AG09309 (cell line): Measurements from ENCODE around the gene L3MBTL4.
"Not testable (repeated sequence)": the region's sequence is repeated elsewhere in the genome, so short reads cannot be mapped to it uniquely, and the experiment has no call there.

ENCODE experiments used
- DNase-seq: peaks from one replicate; pipeline ENCODE4 v3.0.0-alpha.2; 2010; ENCODE audit warnings: low read depth
- H3K4me3 ChIP-seq: 2 replicates; pipeline ENCODE4 v1.5.1; 2011; ENCODE audit warnings: mild to moderate bottlenecking, low read depth, low read length, moderate library complexity; ENCODE audit not compliant: control insufficient read depth
- TF ChIP-seq, protein P1 (sequence below): IDR thresholded peaks from 2 replicates; pipeline ENCODE4 v1.5.1; 2011; ENCODE audit warnings: mild to moderate bottlenecking, low read depth, low read length, inconsistent platforms; ENCODE audit not compliant: insufficient read depth, control insufficient read depth; ENCODE audit errors: missing control alignments

L3MBTL4 gene

DNA sequence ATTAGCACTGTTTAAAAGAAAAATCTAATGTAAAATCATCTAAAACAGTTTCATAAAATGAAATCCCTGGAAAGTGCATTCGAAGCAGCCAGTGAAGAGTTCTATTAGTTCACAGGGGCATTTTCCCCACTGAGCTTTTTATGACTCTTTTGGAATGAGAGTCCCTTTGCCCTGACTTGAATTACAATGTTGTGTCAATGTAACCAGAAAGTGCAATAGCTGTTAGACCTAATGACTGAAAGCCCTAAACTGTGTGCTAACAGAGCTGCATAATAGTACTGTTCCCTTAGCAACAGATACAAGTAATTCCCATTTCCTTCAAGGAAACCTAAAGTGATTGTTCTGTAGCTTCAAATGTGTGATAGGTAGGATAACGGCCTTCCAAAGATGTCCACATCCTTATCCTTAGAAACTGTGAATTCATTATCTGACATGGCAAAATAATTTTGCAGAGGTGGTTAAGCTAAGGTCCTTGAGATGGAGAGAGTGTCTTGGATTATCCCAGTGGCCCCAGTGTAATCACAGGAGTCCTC is 134.4 kb downstream of the L3MBTL4 start:
- TF ChIP-seq, protein P1, sequence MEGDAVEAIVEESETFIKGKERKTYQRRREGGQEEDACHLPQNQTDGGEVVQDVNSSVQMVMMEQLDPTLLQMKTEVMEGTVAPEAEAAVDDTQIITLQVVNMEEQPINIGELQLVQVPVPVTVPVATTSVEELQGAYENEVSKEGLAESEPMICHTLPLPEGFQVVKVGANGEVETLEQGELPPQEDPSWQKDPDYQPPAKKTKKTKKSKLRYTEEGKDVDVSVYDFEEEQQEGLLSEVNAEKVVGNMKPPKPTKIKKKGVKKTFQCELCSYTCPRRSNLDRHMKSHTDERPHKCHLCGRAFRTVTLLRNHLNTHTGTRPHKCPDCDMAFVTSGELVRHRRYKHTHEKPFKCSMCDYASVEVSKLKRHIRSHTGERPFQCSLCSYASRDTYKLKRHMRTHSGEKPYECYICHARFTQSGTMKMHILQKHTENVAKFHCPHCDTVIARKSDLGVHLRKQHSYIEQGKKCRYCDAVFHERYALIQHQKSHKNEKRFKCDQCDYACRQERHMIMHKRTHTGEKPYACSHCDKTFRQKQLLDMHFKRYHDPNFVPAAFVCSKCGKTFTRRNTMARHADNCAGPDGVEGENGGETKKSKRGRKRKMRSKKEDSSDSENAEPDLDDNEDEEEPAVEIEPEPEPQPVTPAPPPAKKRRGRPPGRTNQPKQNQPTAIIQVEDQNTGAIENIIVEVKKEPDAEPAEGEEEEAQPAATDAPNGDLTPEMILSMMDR = no peak
- no peak overlapping the region for H3K4me3 ChIP-seq
- no peak for DNase-seq

- H3K4me3 ChIP-seq = no peak overlapping the region
- no peak for DNase-seq
- TF ChIP-seq, protein P1 = no peak
These were observed 135.4 kb downstream of the L3MBTL4 start for GRCh38 chr18:6279308-6279707.

DNA sequence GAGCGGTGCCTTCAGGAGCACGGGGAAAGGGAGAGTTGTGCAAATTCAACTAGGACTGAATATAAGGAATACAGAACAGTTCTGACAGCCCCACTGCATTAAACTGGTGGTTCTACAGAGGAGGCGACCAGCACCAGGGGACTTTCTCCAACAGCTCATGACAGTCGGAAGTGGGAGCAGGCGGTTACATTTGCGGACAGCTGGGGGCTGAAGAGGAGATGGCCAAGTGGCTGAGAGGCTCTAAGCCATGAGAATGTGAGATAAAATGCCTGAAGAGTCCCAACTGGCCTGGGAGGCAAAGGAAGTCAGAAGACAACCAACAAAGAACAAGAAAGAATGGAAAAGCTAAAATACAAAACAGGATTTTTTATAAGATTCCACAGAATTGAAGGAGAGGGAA is 141.3 kb downstream of the L3MBTL4 start:
- TF ChIP-seq, protein P1 = no peak
- no peak overlapping the region for H3K4me3 ChIP-seq
- DNase-seq = no peak

GRCh38 chr18:6272144-6272543 is 142.6 kb downstream of the L3MBTL4 start:
- not testable (repeated sequence) for H3K4me3 ChIP-seq, DNase-seq

DNA sequence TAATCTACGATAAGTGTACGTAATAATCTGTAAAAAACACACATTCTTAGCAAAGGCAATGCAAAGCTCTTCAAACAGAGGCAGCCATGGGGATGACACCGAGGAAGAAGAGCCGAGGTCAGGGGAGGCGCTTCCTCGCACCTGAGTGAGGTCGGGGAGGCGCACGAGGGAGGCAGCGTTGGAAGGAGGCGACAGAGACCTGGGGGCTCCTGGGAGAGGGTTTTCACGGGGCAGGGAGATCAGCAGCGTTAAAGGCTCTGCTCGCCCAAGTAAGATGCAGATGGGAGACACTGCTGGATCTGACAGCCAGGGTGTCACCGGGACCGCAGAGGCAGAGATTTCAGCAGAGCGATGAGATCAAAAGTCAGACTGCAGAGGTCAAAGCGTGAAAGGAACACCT is 143.1 kb downstream of the L3MBTL4 start:
- no peak for DNase-seq

GRCh38 chr18:6270771-6271216 is 143.9 kb downstream of the L3MBTL4 start:
- H3K4me3 ChIP-seq = no peak overlapping the region
- DNase-seq = no peak
- TF ChIP-seq, protein P1 = no peak

More for the DNA sequence above, 143.1 kb downstream of the L3MBTL4 start:
- H3K4me3 ChIP-seq = no peak overlapping the region
- TF ChIP-seq, protein P1 = no peak

DNA sequence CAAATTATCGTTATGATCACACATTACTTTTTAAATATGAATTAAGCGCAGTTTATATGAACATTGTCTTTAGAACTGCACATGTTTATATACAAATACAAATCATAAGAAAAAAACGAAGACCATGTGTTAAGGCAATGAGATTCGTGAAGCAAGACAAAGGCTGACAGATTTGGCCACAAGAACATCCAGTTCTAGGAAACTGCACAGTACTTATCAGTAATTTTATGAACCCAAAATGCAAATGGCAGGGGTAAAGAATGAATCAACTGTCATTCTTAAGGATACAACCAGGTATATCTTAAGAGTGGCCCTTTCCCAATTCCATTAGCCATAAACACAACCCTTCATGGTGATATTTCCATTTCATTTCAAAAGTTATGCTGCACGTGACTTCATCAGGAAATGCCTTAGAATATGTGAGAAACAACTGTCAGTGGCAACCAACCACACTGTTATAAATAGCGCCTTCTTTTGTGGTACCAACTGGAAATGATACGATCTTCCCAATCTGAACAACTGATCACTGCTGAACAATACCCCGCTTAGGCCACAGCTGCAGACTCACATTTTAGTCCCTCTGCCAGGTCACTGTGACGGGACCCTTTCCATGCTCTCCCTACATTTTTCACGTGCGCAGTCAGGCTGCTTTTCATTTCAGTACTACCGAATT is 144.9 kb downstream of the L3MBTL4 start:
- H3K4me3 ChIP-seq = no peak overlapping the region
- DNase-seq = no peak
- TF ChIP-seq, protein P1 = no peak
